Osteoblast (primary cell): Measurements from ENCODE around the gene LAMA4. TPM values are rescaled to one million over a fixed set of nuclear protein-coding genes. Genes with fewer than 3 reads are reported as not detected.

Source experiments
- DNase-seq: peaks from one replicate; pipeline ENCODE4 v3.0.0; 2011; ENCODE audit warnings: low spot score, mixed read lengths; ENCODE audit not compliant: insufficient read length; ENCODE audit errors: missing footprints
- H2AFZ ChIP-seq: 2 replicates; pipeline ENCODE4 v1.6.0; 2011; ENCODE audit warnings: mild to moderate bottlenecking, low read length
- H3K27ac ChIP-seq: 2 replicates; pipeline ENCODE4 v1.5.1; 2011; ENCODE audit warnings: mild to moderate bottlenecking, low read depth, low read length, moderate library complexity
- H3K27me3 ChIP-seq: 2 replicates; pipeline ENCODE4 v1.6.0; 2012; ENCODE audit warnings: mild to moderate bottlenecking, control low read depth, inconsistent platforms, low read length, moderate library complexity; ENCODE audit not compliant: insufficient read depth
- H3K36me3 ChIP-seq: 2 replicates; pipeline ENCODE4 v1.5.1; 2011; ENCODE audit warnings: mild to moderate bottlenecking, low read length, control low read depth, moderate library complexity; ENCODE audit not compliant: insufficient read depth
- H3K4me1 ChIP-seq: 2 replicates; pipeline ENCODE4 v1.5.1; 2011; ENCODE audit warnings: mild to moderate bottlenecking, low read length, control low read depth, moderate library complexity; ENCODE audit not compliant: insufficient read depth
- H3K4me2 ChIP-seq: 2 replicates; pipeline ENCODE4 v1.6.0; 2011; ENCODE audit warnings: mild to moderate bottlenecking, low read length; ENCODE audit not compliant: insufficient read depth
- H3K4me3 ChIP-seq: fragments of 200-600 bp; sonication (generic); 3 replicates; pipeline ENCODE4 v1.5.1; 2012; ENCODE audit warnings: mild to moderate bottlenecking, low read length, inconsistent platforms; ENCODE audit not compliant: insufficient read depth
- H3K79me2 ChIP-seq: 2 replicates; pipeline ENCODE4 v1.6.0; 2012; ENCODE audit warnings: mild to moderate bottlenecking, low read length, control low read depth, inconsistent platforms; ENCODE audit not compliant: insufficient read depth
- H3K9me3 ChIP-seq: 2 replicates; pipeline ENCODE4 v1.5.1; 2011; ENCODE audit warnings: low read depth, low read length, control low read depth
- H4K20me1 ChIP-seq: 2 replicates; pipeline ENCODE4 v1.6.0; 2012; ENCODE audit warnings: mild to moderate bottlenecking, low read length, control low read depth; ENCODE audit not compliant: insufficient read depth
- CTCF ChIP-seq: IDR thresholded peaks from 2 replicates; pipeline ENCODE4 v1.5.1; 2011; ENCODE audit warnings: mild to moderate bottlenecking, low read depth, low read length, moderate library complexity; ENCODE audit errors: extremely low read depth
- total RNA-seq: library from RNA; depleted of rRNA; stranded (reverse); fragments of >200 nt; gene quantifications from 2 replicates; pipeline ENCODE4 v1.2.3, GENCODE V29; 2012

LAMA4 gene
- total RNA-seq, 1 donor: 260 TPM

DNA sequence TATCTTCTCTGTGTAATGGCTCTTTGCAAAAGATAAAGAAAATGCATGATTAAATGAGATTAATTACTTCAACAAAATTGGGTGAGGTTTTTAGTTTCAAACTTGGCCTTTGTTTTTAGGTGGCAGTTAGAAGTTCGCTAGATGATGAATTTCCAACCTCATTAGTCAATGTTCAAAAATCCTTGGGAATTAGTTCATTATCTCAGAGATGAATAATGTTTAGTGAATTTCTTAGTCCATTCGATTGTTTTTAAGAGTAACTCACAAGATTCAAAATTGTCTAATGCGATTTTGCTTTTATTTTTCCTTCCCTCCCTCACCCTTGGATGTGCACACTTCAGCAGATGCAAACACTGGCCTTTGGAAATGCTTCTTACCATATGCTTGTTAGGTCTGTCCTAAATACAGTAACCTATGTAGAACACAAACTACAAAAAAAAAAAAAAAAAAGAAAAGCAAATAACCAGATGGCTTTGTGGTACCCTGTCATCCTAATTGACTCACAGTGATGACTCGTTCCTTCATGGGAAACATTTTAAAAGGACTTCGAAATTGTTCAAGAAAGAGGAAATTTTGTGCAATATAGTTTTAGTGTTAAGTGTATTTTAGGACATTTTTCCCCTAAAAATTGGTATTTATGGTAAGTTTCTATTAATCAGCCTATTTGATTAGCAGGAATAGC is 100.3 kb downstream of the LAMA4 start:
- H3K79me2 ChIP-seq: no peaks in the 10 kb centered on the region
- TF ChIP-seq CTCF: no peak
- no peaks in the 10 kb centered on the region for H4K20me1 ChIP-seq
- DNase-seq: peak; percentile 63
- no peak overlapping the region for H2AFZ ChIP-seq
- no peaks in the 10 kb centered on the region for H3K27me3 ChIP-seq
- H3K27ac ChIP-seq: peak overlapping the region; percentile 38
- H3K4me1 ChIP-seq: peaks cover 6% of the 10 kb centered on the region
- H3K9me3 ChIP-seq: no peaks in the 10 kb centered on the region
- H3K4me3 ChIP-seq: no peak overlapping the region
- no peak overlapping the region for H3K4me2 ChIP-seq
- peaks cover 84% of the 10 kb centered on the region for H3K36me3 ChIP-seq

DNA sequence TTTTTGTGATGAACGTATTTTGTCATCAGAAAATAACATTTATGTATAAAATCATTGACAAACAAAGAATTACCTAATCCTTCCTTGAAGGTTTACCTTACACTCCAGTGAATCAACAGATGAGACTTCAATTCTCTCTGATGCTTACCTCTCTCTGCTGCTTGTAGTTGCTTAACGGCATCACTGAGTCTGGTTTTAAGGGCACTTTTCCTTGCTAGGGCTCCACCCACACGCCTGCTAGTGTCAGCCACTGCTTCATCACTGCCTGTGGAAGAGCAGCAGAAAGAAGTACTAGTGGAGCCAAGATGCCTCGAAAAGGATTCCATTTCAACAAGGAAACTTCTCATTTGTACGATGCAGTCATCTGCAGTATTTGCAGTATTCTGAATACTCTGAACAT is 104.0 kb downstream of the LAMA4 start:
- no peak overlapping the region for H3K27ac ChIP-seq

GRCh38 chr6:112149719-112150263 is 104.6 kb downstream of the LAMA4 start:
- Histone ChIP-seq H3K27me3 (no peaks in the 10 kb centered on the region), H3K4me3 (no peak overlapping the region), H3K9me3 (no peaks in the 10 kb centered on the region), H3K4me2 (no peak overlapping the region), H3K36me3 (peaks cover 85% of the 10 kb centered on the region), H4K20me1 (no peaks in the 10 kb centered on the region), H3K4me1 (peaks cover 6% of the 10 kb centered on the region), H3K27ac (peak overlapping the region; percentile 40), H3K79me2 (no peaks in the 10 kb centered on the region), H2AFZ (no peak overlapping the region)
- no peak for TF ChIP-seq CTCF
- no peak for DNase-seq

More for the DNA sequence above, 104.0 kb downstream of the LAMA4 start:
- no peak overlapping the region for H2AFZ ChIP-seq
- H3K4me3 ChIP-seq: no peak overlapping the region
- peaks cover 6% of the 10 kb centered on the region for H3K4me1 ChIP-seq
- no peaks in the 10 kb centered on the region for H3K79me2 ChIP-seq
- no peak for DNase-seq
- H3K36me3 ChIP-seq: peaks cover 81% of the 10 kb centered on the region
- TF ChIP-seq CTCF: no peak
- no peaks in the 10 kb centered on the region for H3K9me3 ChIP-seq
- no peak overlapping the region for H3K4me2 ChIP-seq
- no peaks in the 10 kb centered on the region for H3K27me3 ChIP-seq
- H4K20me1 ChIP-seq: no peaks in the 10 kb centered on the region

DNA sequence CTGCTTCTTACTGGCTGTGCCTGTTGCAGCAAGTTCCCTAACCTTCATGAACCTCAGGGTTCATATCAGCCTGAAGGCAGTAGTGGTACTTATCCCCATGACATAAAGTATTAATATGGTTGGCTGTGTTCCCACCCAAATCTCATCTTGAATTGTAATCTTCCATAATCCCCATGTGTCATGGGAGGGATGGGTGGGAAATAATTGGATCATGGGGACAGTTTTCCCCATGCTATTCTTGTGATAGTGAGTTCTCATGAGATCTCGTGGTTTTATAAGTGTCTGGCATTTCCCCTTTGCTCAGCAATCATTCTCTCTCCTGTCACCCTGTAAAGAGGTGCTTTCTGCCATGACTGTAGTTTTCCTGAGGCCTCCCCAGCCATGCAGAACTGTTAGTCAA is 105.1 kb downstream of the LAMA4 start:
- no peak for TF ChIP-seq CTCF
- Histone ChIP-seq H3K9me3 (no peaks in the 10 kb centered on the region), H3K36me3 (peaks cover 91% of the 10 kb centered on the region), H3K4me1 (peaks cover 3% of the 10 kb centered on the region), H3K4me3 (no peak overlapping the region), H3K27ac (peak overlapping the region; percentile 40), H3K79me2 (no peaks in the 10 kb centered on the region), H3K27me3 (no peaks in the 10 kb centered on the region), H2AFZ (no peak overlapping the region), H4K20me1 (no peaks in the 10 kb centered on the region), H3K4me2 (no peak overlapping the region)
- no peak for DNase-seq
